PC-3 (cell line): ENCODE measurements around the gene RBM33. TPM values are rescaled to one million over a fixed set of nuclear protein-coding genes. Genes with fewer than 3 reads are reported as not detected.

ENCODE experiments used
- ATAC-seq: fragments of 200-7000 bp; cut with Tn5 transposase; 2 replicates; pipeline ENCODE4 v1.9.1; 2020; ENCODE audit warnings: mild to moderate bottlenecking, moderate library complexity
- BruUV-seq: library from RNA; stranded (reverse); fragments of 400-500 nt; replicated peaks from 2 replicates; lab custom pipeline; 2021; lab: Mats Ljungman, UMichigan
- CTCF ChIA-PET: fragments of 300-600 bp; sonication (Branson Sonifier 250); formaldehyde crosslinking; loops from one replicate; lab custom pipeline; 2022; ENCODE audit warnings: antibody characterized with exemption; lab: Charles Lee
- POLR2A ChIA-PET: fragments of 300-600 bp; sonication (Branson Sonifier 250); formaldehyde crosslinking; loops from one replicate; lab custom pipeline; 2022; ENCODE audit warnings: antibody characterized with exemption; ENCODE audit not compliant: unreplicated experiment; lab: Charles Lee
- DNase-seq: peaks from one replicate; pipeline ENCODE4 v3.0.0-alpha.2; 2015
- H2AFZ ChIP-seq: fragments of 300-600 bp; sonication (generic); 2 replicates; pipeline ENCODE4 v1.6.0; 2016; ENCODE audit warnings: antibody characterized with exemption, low read length
- H3F3A ChIP-seq: fragments of 300-600 bp; sonication (generic); one replicate; pipeline ENCODE4 v1.6.0; 2017; ENCODE audit warnings: antibody characterized with exemption, low read length, control low read depth, mild to moderate bottlenecking; ENCODE audit not compliant: unreplicated experiment
- H3K27ac ChIP-seq: fragments of 300-600 bp; sonication (generic); 2 replicates; pipeline ENCODE4 v1.5.1; 2016; ENCODE audit warnings: mild to moderate bottlenecking, low read length
- H3K27me3 ChIP-seq: fragments of 300-600 bp; sonication (generic); 2 replicates; pipeline ENCODE4 v1.6.1; 2016; ENCODE audit warnings: low read length, mixed read lengths
- H3K36me3 ChIP-seq: fragments of 300-600 bp; sonication (generic); 2 replicates; pipeline ENCODE4 v1.6.1; 2016; ENCODE audit warnings: low read depth, mixed run types, low read length, mixed read lengths
- H3K4me1 ChIP-seq: fragments of 300-600 bp; sonication (generic); 2 replicates; pipeline ENCODE4 v1.5.1; 2016; ENCODE audit warnings: low read length; ENCODE audit not compliant: insufficient read depth
- H3K4me2 ChIP-seq: fragments of 300-600 bp; sonication (generic); 2 replicates; pipeline ENCODE4 v1.6.0; 2016; ENCODE audit warnings: low read length
- H3K4me3 ChIP-seq: fragments of 300-600 bp; sonication (generic); 2 replicates; pipeline ENCODE4 v1.5.1; 2016; ENCODE audit warnings: mild to moderate bottlenecking, low read length, mixed read lengths
- H3K79me2 ChIP-seq: fragments of 300-600 bp; sonication (generic); 2 replicates; pipeline ENCODE4 v1.6.1; 2017; ENCODE audit warnings: low read length, mixed read lengths
- H3K9ac ChIP-seq: fragments of 300-600 bp; sonication (generic); 2 replicates; pipeline ENCODE4 v1.6.0; 2016; ENCODE audit warnings: mild to moderate bottlenecking, low read length
- H3K9me2 ChIP-seq: fragments of 300-600 bp; sonication (generic); replicated peaks from 2 replicates; pipeline ENCODE4 v1.6.1; 2016; ENCODE audit warnings: mixed run types, low read length, mixed read lengths
- H3K9me3 ChIP-seq: fragments of 300-600 bp; sonication (generic); 2 replicates; pipeline ENCODE4 v1.6.1; 2016; ENCODE audit warnings: low read length, mixed read lengths
- H4K20me1 ChIP-seq: fragments of 300-600 bp; sonication (generic); 2 replicates; pipeline ENCODE4 v1.6.1; 2016; ENCODE audit warnings: low read length, mixed read lengths
- EZH2 ChIP-seq: fragments of 300-600 bp; sonication (generic); IDR thresholded peaks from one replicate; pipeline ENCODE4 v1.6.1; 2017; ENCODE audit warnings: antibody characterized with exemption, mild to moderate bottlenecking, low read length; ENCODE audit not compliant: unreplicated experiment
- EZH2phosphoT487 ChIP-seq: fragments of 300-600 bp; sonication (generic); IDR thresholded peaks from 2 replicates; pipeline ENCODE4 v1.6.1; 2018; ENCODE audit warnings: mild to moderate bottlenecking, antibody characterized with exemption, low read length, borderline replicate concordance
- intact Hi-C: fragments of 100-400 bp; cut with micrococcal nuclease; formaldehyde crosslinking; loops from 2 replicates; pipeline ENCODE4 v1.9.0; 2023
- total RNA-seq: library from RNA; depleted of rRNA; stranded (reverse); fragments of >200 nt; gene quantifications from 2 replicates; pipeline ENCODE4 v1.2.3, GENCODE V29; 2014
- TF ChIP-seq, protein P1 (sequence below): fragments of 300-600 bp; sonication (generic); conservative IDR thresholded peaks from 2 replicates; pipeline ENCODE4 v1.5.1; 2017; ENCODE audit warnings: antibody characterized with exemption, low read depth, mild to moderate bottlenecking, low read length

The RBM33 gene
- total RNA-seq, 1 experiment from 2014 or later, result 25.3 TPM

- Histone ChIP-seq H3K27me3 (no peaks in the 10 kb centered on the region), H3K4me3 (no peak overlapping the region), H3K4me2 (no peak overlapping the region), H3K9ac (no peak overlapping the region), H3K4me1 (peaks cover 20% of the 10 kb centered on the region), H4K20me1 (peaks cover 75% of the 10 kb centered on the region), H3F3A (no peaks in the 10 kb centered on the region), H2AFZ (no peak overlapping the region), H3K9me3 (no peaks in the 10 kb centered on the region), H3K36me3 (peaks cover 6% of the 10 kb centered on the region; the same call in 1 of the 2 replicates), H3K9me2 (no peaks in the 10 kb centered on the region), H3K79me2 (peaks cover 99% of the 10 kb centered on the region), H3K27ac (no peak overlapping the region)
- CTCF ChIA-PET, result no interaction called here
- BruUV-seq, result no TSS peak
- POLR2A ChIA-PET, result no interaction called here
- intact Hi-C loops, result loop anchor here (5.0 kb wide), 1 partner anchor 35 kb away; no protein-coding TSS in a partner anchor
- ATAC-seq, result no peak
- no peak for DNase-seq
- TF ChIP-seq EZH2 (no peak), EZH2phosphoT487 (no peak)
- TF ChIP-seq, protein P1, sequence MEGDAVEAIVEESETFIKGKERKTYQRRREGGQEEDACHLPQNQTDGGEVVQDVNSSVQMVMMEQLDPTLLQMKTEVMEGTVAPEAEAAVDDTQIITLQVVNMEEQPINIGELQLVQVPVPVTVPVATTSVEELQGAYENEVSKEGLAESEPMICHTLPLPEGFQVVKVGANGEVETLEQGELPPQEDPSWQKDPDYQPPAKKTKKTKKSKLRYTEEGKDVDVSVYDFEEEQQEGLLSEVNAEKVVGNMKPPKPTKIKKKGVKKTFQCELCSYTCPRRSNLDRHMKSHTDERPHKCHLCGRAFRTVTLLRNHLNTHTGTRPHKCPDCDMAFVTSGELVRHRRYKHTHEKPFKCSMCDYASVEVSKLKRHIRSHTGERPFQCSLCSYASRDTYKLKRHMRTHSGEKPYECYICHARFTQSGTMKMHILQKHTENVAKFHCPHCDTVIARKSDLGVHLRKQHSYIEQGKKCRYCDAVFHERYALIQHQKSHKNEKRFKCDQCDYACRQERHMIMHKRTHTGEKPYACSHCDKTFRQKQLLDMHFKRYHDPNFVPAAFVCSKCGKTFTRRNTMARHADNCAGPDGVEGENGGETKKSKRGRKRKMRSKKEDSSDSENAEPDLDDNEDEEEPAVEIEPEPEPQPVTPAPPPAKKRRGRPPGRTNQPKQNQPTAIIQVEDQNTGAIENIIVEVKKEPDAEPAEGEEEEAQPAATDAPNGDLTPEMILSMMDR, result no peak
Measured at GRCh38 chr7:155667241-155667829, 22.9 kb downstream of the RBM33 start.

- TF ChIP-seq EZH2 (no peak), EZH2phosphoT487 (no peak)
- TF ChIP-seq, protein P1, result no peak
- no peaks in the 10 kb centered on the region for H3F3A ChIP-seq
- intact Hi-C loops, result loop anchor here (5.0 kb wide), 1 partner anchor 32 kb away; no protein-coding TSS in a partner anchor
- POLR2A ChIA-PET, result no interaction called here
- no TSS peak for BruUV-seq
- no peak overlapping the region for H3K4me2 ChIP-seq
- DNase-seq (no peak), ATAC-seq (peak; percentile 45)
- no peaks in the 10 kb centered on the region for H3K9me3 ChIP-seq
- no peak overlapping the region for H2AFZ ChIP-seq
- H3K79me2 ChIP-seq, result peaks cover 90% of the 10 kb centered on the region
- CTCF ChIA-PET, result interaction anchor here (0.9 kb wide), 1 partner anchor 71 kb away, joined by 3 read pairs; no protein-coding TSS in a partner anchor
- no peak overlapping the region for H3K27ac ChIP-seq
- peaks cover 13% of the 10 kb centered on the region; the same call in 1 of the 2 replicates for H3K36me3 ChIP-seq
- H3K27me3 ChIP-seq, result no peaks in the 10 kb centered on the region
- H3K9ac ChIP-seq, result no peak overlapping the region
- peaks cover 58% of the 10 kb centered on the region for H4K20me1 ChIP-seq
- no peak overlapping the region for H3K4me3 ChIP-seq
- no peaks in the 10 kb centered on the region for H3K9me2 ChIP-seq
- peaks cover 16% of the 10 kb centered on the region for H3K4me1 ChIP-seq
Measured at GRCh38 chr7:155669717-155670505, 25.4 kb downstream of the RBM33 start.
